GM19193 (cell line): ENCODE data around the gene EARS2.

ENCODE experiments used
- POLR2A ChIP-seq: IDR thresholded peaks from 4 replicates; pipeline ENCODE4 v1.6.1; 2011; ENCODE audit not compliant: insufficient read depth, insufficient read length; ENCODE audit errors: extremely low read depth

EARS2 gene

GRCh38 chr16:23504453-23505179 is 52.5 kb downstream of the EARS2 start:
- TF ChIP-seq POLR2A, result no peak

GRCh38 chr16:23504076-23504452 is 53.1 kb downstream of the EARS2 start:
- no peak for TF ChIP-seq POLR2A

- TF ChIP-seq POLR2A, result no peak
These were observed 54.7 kb downstream of the EARS2 start for GRCh38 chr16:23502466-23502865.

GRCh38 chr16:23501291-23501690 is 55.9 kb downstream of the EARS2 start:
- TF ChIP-seq POLR2A, result no peak

- no peak for TF ChIP-seq POLR2A
These were observed 56.3 kb downstream of the EARS2 start for GRCh38 chr16:23500862-23501225.

GRCh38 chr16:23500212-23500861 is 56.8 kb downstream of the EARS2 start:
- TF ChIP-seq POLR2A, result no peak

- no peak for TF ChIP-seq POLR2A
These were observed 57.3 kb downstream of the EARS2 start for GRCh38 chr16:23499801-23500200.

- no peak for TF ChIP-seq POLR2A
These were observed 58.3 kb downstream of the EARS2 start for GRCh38 chr16:23498863-23499262.

GRCh38 chr16:23497543-23497868 is 59.6 kb downstream of the EARS2 start:
- TF ChIP-seq POLR2A, result no peak

- no peak for TF ChIP-seq POLR2A
These were observed 60.2 kb downstream of the EARS2 start for GRCh38 chr16:23496821-23497542.

GRCh38 chr16:23495671-23496070 is 61.5 kb downstream of the EARS2 start:
- TF ChIP-seq POLR2A, result no peak

GRCh38 chr16:23494188-23494587 is 63.0 kb downstream of the EARS2 start:
- no peak for TF ChIP-seq POLR2A

- TF ChIP-seq POLR2A, result no peak
These were observed 65.4 kb downstream of the EARS2 start for GRCh38 chr16:23491490-23492391.

- TF ChIP-seq POLR2A, result no peak
These were observed 70.7 kb downstream of the EARS2 start for GRCh38 chr16:23486480-23486879.

GRCh38 chr16:23485841-23486240 is 71.3 kb downstream of the EARS2 start:
- no peak for TF ChIP-seq POLR2A
